ENCODE measurements around the gene ZNF784. TPM values are rescaled to one million over a fixed set of nuclear protein-coding genes. Genes with fewer than 3 reads are reported as not detected.

ZNF784 gene
- total RNA-seq, 1 donor from 2014 or later = 11.1 TPM

DNA sequence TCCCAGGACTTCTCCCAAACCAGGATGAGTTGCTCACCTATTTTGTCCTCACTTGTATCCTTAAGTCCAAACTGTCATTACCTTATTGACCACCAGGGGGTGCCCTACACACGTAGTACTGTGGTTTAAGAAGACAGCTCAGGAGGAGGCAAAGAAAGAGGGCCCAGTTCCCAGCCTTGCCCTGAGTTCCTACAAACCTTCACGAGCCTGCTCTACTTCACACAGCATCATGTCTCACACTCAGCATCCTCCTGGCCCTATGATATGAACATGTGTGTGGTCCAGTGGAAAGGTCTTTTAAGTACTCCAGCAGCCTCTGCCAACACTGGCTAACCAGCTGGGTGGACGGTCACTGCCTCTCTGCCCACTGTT is 8.1 kb upstream of the ZNF784 start:
- no peak for DNase-seq (ENCODE audit: missing footprints)
- intact Hi-C loops (cut with DNase I) = loop anchor here (1.0 to 5.0 kb wide), 3 partner anchors 115 to 175 kb away; partner anchors contain the start of genes C19orf85 and ISOC2
- ATAC-seq = peak; percentile 60

DNA sequence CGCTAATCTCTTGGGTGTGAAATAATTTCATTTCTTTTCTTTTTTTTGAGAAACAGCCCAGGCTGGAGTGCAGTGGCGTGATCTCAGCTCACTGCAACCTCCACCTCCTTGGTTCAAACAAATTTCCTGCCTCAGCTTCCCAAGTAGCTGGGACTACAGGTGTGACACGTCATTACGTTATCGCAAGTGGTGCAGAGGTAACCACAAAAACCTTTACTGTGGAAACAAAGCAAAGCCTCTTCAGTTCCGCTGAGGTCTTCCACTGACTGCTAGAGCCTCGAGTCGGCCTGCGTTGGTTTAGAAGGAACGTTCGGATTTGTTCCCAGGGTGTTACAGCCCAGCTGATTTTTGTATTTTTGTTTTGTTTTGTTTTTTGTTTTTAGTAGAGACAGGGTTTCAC is 2.0 kb upstream of the ZNF784 start:
- intact Hi-C loops (cut with DNase I) = loop anchor here (10.0 kb wide), 1 partner anchor 482 kb away; the partner anchor contains the start of gene TNNT1
- ATAC-seq = no peak
- no peak for DNase-seq (ENCODE audit: missing footprints)

GRCh38 chr19:55625004-55625326 is 599 bp upstream of the ZNF784 start:
- ATAC-seq = no peak
- DNase-seq (ENCODE audit: missing footprints) = no peak
- intact Hi-C loops (cut with DNase I) = loop anchor here (10.0 kb wide), 1 partner anchor 480 kb away; the partner anchor contains the start of gene TNNT1

- intact Hi-C loops (cut with DNase I) = loop anchor here (10.0 kb wide), 1 partner anchor 479 kb away; the partner anchor contains the start of gene TNNT1
- no peak for ATAC-seq
- no peak for DNase-seq (ENCODE audit: missing footprints)
These were observed 805 bp downstream of the ZNF784 start for GRCh38 chr19:55623561-55623960.

GRCh38 chr19:55623130-55623529 is 1.2 kb downstream of the ZNF784 start:
- ATAC-seq = no peak

GRCh38 chr19:55622242-55622969 is 2.0 kb downstream of the ZNF784 start:
- intact Hi-C loops (cut with DNase I) = loop anchor here (10.0 kb wide), 1 partner anchor 478 kb away; the partner anchor contains the start of gene TNNT1
- ATAC-seq (no peak), DNase-seq (ENCODE audit: missing footprints) (no peak)

More at GRCh38 chr19:55623130-55623529, 1.2 kb downstream of the ZNF784 start:
- intact Hi-C loops (cut with DNase I) = loop anchor here (10.0 kb wide), 1 partner anchor 478 kb away; the partner anchor contains the start of gene TNNT1
- DNase-seq (ENCODE audit: missing footprints) = no peak

DNA sequence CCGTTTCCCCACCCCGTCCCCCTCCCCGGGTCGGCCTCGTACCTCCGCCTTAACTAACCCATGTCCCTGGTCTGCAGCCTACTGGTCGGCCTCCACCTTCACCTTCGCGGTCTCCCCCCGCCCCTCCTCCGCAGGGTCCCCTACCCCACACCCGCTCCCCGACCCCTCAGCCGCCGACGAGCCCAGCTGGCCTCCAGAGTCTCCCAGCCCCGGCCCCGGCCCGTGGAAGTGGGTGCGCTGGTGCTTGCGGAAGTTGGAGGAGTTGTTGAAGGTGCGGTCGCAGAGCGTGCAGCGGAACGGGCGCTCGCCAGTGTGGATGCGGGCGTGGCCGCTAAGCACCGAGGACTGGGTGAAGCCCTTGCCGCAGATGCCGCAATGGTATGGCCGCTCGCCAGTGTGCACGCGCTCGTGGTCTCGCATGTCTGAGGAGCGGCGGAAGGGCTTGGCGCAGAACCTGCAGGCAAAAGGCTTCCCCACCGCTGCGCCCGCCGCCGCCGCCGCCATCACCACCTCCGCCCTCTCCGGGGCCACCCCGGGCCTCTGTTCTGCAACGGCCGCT is 2.6 kb downstream of the ZNF784 start:
- no peak for DNase-seq (ENCODE audit: missing footprints)
- no peak for ATAC-seq
- intact Hi-C loops (cut with DNase I) = loop anchor here (10.0 kb wide), 1 partner anchor 477 kb away; the partner anchor contains the start of gene TNNT1

DNA sequence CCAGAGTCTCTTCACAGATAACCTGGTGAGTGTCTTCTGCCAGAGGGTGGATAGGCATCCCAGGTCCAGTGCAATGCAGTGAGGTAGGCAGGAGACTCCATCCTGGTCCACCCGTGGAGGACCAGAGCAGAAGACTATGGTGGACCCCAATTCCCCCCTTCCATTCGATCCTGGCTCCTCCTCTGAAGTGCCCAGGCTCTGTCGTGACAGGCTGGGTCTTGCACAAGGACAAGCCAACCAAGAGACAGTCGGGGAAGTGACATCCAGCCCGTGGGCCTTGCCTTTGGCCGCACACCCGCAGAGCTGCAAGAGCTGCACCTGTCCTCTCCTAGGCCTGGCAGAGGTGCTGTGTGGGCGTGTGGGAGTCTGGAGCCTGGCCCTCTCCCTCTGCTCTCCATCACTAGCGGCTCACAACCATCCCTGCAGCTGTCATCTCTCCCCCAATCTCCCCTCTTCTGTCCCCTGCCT is 3.1 kb downstream of the ZNF784 start:
- ATAC-seq = no peak
- no peak for DNase-seq (ENCODE audit: missing footprints)
- intact Hi-C loops (cut with DNase I) = loop anchor here (10.0 kb wide), 1 partner anchor 476 kb away; the partner anchor contains the start of gene TNNT1

DNA sequence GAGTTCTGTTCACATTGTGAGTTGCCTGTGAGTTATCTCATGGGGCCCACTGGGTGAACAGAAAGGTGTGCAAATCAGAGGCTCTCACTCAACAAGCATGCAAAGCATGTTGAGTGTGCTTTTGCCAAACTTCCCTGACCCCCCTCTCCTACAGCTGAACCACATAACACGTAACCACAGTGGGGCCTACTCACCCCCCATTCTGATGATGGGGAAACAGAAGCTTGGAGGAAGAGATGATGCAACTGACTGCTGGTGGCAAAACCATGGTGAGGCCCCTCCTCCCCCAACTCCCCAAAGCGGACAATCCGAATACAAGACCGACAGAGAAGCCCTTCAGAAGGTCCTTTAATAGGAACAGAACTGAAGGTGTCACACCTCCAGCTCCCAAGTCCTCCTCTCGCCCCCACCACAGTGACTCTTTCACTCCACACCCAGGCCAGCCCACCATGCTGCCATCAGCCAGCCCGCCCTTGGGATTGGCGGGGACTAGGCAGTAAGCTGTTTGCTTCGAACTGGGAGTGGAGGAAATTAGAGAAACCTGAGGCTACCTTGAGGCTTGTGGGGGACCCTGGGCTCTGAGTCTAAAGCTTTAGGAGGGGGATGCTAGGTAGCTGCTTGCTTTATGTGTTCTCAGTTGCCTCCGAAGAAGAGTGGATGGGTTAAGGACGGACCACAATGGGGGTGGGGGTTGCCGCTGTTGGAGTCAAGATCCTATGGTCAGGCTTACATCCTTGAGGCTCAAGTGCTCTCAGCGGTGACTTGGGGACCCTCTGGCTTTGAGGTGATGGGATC is 3.8 kb downstream of the ZNF784 start:
- intact Hi-C loops (cut with DNase I) = loop anchor here (10.0 kb wide), 1 partner anchor 476 kb away; the partner anchor contains the start of gene TNNT1

GRCh38 chr19:55619286-55619685 is 5.1 kb downstream of the ZNF784 start:
- ATAC-seq (no peak), DNase-seq (ENCODE audit: missing footprints) (no peak)
- intact Hi-C loops (cut with DNase I) = no loop called here

More for the DNA sequence above, 3.8 kb downstream of the ZNF784 start:
- DNase-seq (ENCODE audit: missing footprints) (no peak), ATAC-seq (no peak)

- intact Hi-C loops (cut with DNase I) = no loop called here
- no peak for DNase-seq (ENCODE audit: missing footprints)
- ATAC-seq = no peak
These were observed 5.9 kb downstream of the ZNF784 start for GRCh38 chr19:55618426-55618825.

- intact Hi-C loops (cut with DNase I) = no loop called here
- no peak for ATAC-seq
- no peak for DNase-seq (ENCODE audit: missing footprints)
These were observed 6.9 kb downstream of the ZNF784 start for GRCh38 chr19:55617426-55617825.

- ATAC-seq = no peak
- no peak for DNase-seq (ENCODE audit: missing footprints)
- intact Hi-C loops (cut with DNase I) = no loop called here
These were observed 7.9 kb downstream of the ZNF784 start for GRCh38 chr19:55616395-55616875.

DNA sequence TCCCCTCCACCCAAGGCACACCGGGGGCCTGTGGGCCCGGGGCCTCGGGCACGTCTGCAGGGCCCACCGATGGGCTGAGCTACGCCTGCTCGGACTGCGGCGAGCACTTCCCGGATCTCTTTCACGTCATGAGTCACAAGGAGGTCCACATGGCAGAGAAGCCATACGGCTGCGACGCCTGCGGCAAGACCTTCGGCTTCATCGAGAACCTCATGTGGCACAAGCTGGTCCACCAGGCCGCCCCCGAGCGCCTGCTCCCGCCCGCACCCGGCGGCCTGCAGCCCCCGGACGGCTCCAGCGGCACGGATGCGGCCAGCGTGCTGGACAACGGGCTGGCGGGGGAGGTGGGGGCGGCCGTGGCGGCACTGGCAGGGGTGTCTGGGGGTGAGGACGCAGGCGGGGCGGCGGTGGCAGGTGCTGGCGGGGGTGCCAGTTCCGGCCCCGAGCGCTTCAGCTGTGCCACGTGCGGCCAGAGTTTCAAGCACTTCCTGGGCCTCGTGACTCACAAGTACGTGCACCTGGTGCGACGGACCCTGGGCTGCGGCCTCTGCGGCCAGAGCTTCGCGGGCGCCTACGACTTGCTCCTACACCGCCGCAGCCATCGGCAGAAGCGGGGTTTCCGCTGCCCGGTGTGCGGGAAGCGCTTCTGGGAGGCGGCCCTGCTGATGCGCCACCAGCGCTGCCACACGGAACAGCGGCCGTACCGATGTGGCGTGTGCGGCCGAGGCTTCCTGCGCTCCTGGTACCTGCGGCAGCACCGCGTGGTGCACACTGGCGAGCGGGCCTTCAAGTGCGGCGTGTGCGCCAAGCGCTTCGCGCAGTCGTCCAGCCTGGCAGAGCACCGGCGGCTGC is 8.6 kb downstream of the ZNF784 start:
- DNase-seq (ENCODE audit: missing footprints) (no peak), ATAC-seq (no peak)
- intact Hi-C loops (cut with DNase I) = no loop called here

GRCh38 chr19:55614711-55615542 is 9.4 kb downstream of the ZNF784 start:
- intact Hi-C loops (cut with DNase I) = no loop called here
- DNase-seq (ENCODE audit: missing footprints) (no peak), ATAC-seq (no peak)

DNA sequence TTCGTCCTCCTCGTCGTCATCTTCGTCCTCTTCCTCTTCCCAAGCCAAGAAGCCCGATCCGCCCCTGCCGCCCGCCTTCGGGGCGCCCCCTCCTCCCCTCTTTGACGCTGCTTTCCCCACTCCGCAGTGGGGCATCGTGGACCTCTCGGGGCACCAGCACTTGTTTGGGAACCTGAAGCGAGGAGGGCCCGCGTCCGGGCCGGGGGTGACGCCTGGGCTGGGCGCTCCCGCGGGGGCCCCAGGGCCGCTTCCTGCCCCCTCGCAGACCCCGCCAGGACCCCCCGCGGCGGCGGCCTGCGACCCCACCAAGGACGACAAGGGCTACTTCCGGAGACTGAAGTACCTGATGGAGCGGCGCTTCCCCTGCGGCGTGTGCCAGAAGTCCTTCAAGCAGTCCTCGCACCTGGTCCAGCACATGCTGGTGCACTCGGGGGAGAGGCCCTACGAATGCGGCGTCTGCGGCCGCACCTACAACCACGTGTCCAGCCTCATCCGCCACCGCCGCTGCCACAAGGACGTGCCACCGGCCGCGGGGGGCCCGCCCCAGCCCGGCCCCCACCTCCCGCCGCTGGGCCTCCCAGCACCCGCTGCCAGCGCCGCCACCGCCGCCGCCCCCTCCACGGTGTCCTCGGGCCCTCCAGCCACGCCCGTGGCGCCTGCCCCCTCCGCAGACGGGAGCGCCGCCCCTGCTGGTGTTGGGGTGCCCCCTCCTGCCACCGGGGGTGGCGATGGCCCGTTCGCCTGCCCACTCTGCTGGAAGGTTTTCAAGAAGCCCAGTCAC is 10.2 kb downstream of the ZNF784 start:
- DNase-seq (ENCODE audit: missing footprints) (no peak), ATAC-seq (no peak)
- intact Hi-C loops (cut with DNase I) = no loop called here

DNA sequence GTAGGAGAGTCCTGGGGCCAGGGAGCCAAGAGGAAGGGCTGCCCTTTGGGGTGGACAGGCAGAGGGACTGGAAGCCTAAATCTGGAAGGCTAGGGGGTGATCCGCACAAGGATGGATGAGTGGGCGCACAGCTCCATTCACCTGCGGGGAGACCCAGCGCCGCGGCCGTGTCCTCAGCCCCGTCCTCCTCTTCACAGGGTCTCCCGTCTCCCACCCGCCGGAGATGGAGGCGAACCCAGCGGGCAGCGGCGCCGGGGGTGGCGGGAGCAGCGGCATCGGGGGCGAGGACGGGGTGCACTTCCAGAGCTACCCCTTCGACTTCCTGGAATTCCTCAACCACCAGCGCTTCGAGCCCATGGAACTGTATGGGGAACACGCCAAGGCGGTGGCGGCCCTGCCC is 11.0 kb downstream of the ZNF784 start:
- intact Hi-C loops (cut with DNase I) = no loop called here
- no peak for ATAC-seq
- DNase-seq (ENCODE audit: missing footprints) = no peak
